ENCODE results near the gene CLASRP.

Gene CLASRP

GRCh38 chr19:45016388-45017314, 22.2 kb upstream of the CLASRP start:
- H3K4me3 ChIP-seq (replicated peaks; ENCODE audit: insufficient read depth, low read length): no peak overlapping the region
- peak; percentile 47 to 76 for DNase-seq (ENCODE audit: low read depth in 1 of 2, low spot score in 1 of 2)
- H3K27ac ChIP-seq (replicated peaks): no peak overlapping the region
- H3K27me3 ChIP-seq (ENCODE audit: insufficient read depth, poor library complexity, severe bottlenecking): no peaks in the 10 kb centered on the region
- TF ChIP-seq CTCF (IDR thresholded peaks at IDR 0.05; ENCODE audit: insufficient read depth, low read length): peak; percentile 57
- TF ChIP-seq POLR2AphosphoS5 (IDR thresholded peaks at IDR 0.05; ENCODE audit: low read depth): no peak
- no peak for TF ChIP-seq GABPA (IDR thresholded peaks at IDR 0.05; ENCODE audit: low read depth)

- H3K27ac ChIP-seq (replicated peaks): no peak overlapping the region
These were observed 19.7 kb upstream of the CLASRP start for GRCh38 chr19:45019187-45019586.

GRCh38 chr19:45020071-45020470, 18.8 kb upstream of the CLASRP start:
- DNase-seq (ENCODE audit: low read depth in 1 of 2, low spot score in 1 of 2): peak in 1 of 2 experiments; percentile 55
- H3K4me3 ChIP-seq (replicated peaks; ENCODE audit: insufficient read depth, low read length): no peak overlapping the region
- no peak overlapping the region for H3K27ac ChIP-seq (replicated peaks)
- TF ChIP-seq CTCF (IDR thresholded peaks at IDR 0.05; ENCODE audit: insufficient read depth, low read length) (no peak), SPI1 (IDR thresholded peaks at IDR 0.05; ENCODE audit: borderline replicate concordance, low read depth) (no peak), POLR2AphosphoS5 (IDR thresholded peaks at IDR 0.05; ENCODE audit: low read depth) (no peak), REST (IDR thresholded peaks at IDR 0.05; ENCODE audit: insufficient replicate concordance, low read depth) (no peak), GABPA (IDR thresholded peaks at IDR 0.05; ENCODE audit: low read depth) (no peak)
- H3K27me3 ChIP-seq (ENCODE audit: insufficient read depth, poor library complexity, severe bottlenecking): no peaks in the 10 kb centered on the region

More at GRCh38 chr19:45019187-45019586, 19.7 kb upstream of the CLASRP start:
- no peak for DNase-seq (ENCODE audit: low read depth in 1 of 2, low spot score in 1 of 2)
- no peaks in the 10 kb centered on the region for H3K27me3 ChIP-seq (ENCODE audit: insufficient read depth, poor library complexity, severe bottlenecking)
- TF ChIP-seq SPI1 (IDR thresholded peaks at IDR 0.05; ENCODE audit: borderline replicate concordance, low read depth) (no peak), POLR2AphosphoS5 (IDR thresholded peaks at IDR 0.05; ENCODE audit: low read depth) (no peak), GABPA (IDR thresholded peaks at IDR 0.05; ENCODE audit: low read depth) (no peak), CTCF (IDR thresholded peaks at IDR 0.05; ENCODE audit: insufficient read depth, low read length) (no peak), REST (IDR thresholded peaks at IDR 0.05; ENCODE audit: insufficient replicate concordance, low read depth) (no peak)
- no peak overlapping the region for H3K4me3 ChIP-seq (replicated peaks; ENCODE audit: insufficient read depth, low read length)

All from HL-60 (cell line).